Activated T-helper 17 cell treated with anti-CD3 and anti-CD28 coated beads, Interleukin-2, amount 50 U/mL, for 72 hours (primary cell): Measurements from ENCODE around the gene GSC. TPM values are rescaled to one million over a fixed set of nuclear protein-coding genes. Genes with fewer than 3 reads are reported as not detected.
"Not testable (repeated sequence)": the region's sequence is repeated elsewhere in the genome, so short reads cannot be mapped to it uniquely, and the experiment has no call there.

Source experiments
- ATAC-seq: fragments of 150-1000 bp; cut with Tn5 transposase; replicated peaks from 2 replicates; pipeline ENCODE4 v1.10.0; 2021; ENCODE audit warnings: mild to moderate bottlenecking, moderate library complexity
- H3K27ac Mint-ChIP-seq: one replicate; pipeline ENCODE4 v1.8.0; 2022; ENCODE audit warnings: mixed read lengths
- H3K27me3 Mint-ChIP-seq: one replicate; pipeline ENCODE4 v1.8.0; 2022; ENCODE audit warnings: mixed read lengths
- H3K36me3 Mint-ChIP-seq: one replicate; pipeline ENCODE4 v1.8.0; 2022; ENCODE audit warnings: low read depth, mild to moderate bottlenecking, mixed read lengths
- H3K4me1 Mint-ChIP-seq: one replicate; pipeline ENCODE4 v1.8.0; 2022; ENCODE audit warnings: mixed read lengths
- H3K4me3 Mint-ChIP-seq: one replicate; pipeline ENCODE4 v1.8.0; 2022; ENCODE audit warnings: mild to moderate bottlenecking, mixed read lengths
- H3K9me3 Mint-ChIP-seq: one replicate; pipeline ENCODE4 v1.8.0; 2022; ENCODE audit warnings: mixed read lengths
- total RNA-seq, 2 donors: library from RNA; stranded (reverse); gene quantifications; one replicate each; pipeline ENCODE4 v1.2.3, GENCODE V29; 2022

GSC gene
- total RNA-seq, 2 donors from 2014 or later: not detected

DNA sequence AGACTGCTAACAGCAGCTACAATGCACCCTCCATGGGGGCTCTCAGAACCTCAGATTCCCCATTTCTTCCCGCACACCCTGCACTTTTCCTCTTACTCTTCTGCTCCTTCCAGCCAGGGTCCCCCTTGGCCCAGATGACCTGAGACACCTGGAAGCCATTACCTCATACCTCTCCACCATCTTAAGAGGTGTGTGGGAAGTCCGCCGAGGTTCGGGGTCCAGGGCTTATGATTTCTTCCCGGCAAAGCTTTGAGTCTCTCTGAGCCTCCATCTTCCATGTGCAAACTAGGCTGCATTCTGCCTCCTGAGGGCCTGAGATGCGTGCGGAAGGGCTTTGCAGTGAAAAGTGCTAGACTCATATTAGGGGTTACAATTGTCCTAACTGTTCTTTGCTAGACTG lies 5.3 kb downstream of the GSC start:
- no peaks in the 10 kb centered on the region for H3K36me3 Mint-ChIP-seq
- no peak overlapping the region for H3K27ac Mint-ChIP-seq
- ATAC-seq: no peak
- peaks cover 57% of the 10 kb centered on the region for H3K27me3 Mint-ChIP-seq
- H3K4me3 Mint-ChIP-seq: no peak overlapping the region
- peaks cover 14% of the 10 kb centered on the region for H3K4me1 Mint-ChIP-seq
- H3K9me3 Mint-ChIP-seq: no peaks in the 10 kb centered on the region

DNA sequence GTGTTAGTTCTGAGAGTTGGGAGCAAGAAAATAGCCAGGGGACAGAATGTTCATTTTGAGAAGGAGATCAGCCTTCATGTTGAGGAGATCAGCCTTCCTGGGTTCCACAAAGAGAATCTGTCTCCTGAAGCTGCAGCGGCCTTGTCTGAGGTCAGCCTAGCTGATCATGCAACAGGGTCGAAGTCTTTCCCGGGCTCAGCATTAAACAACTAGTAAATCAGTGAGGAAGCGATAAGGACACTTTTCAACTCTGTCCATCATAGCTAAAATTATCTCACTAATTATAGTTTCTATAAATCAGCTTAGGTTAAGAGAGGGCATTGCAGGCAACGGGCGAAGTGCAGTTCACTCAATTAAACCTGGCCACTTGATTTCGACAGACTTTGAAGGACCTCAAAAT lies 7.5 kb downstream of the GSC start:
- H3K4me1 Mint-ChIP-seq: no peaks in the 10 kb centered on the region
- H3K36me3 Mint-ChIP-seq: no peaks in the 10 kb centered on the region
- H3K9me3 Mint-ChIP-seq: no peaks in the 10 kb centered on the region
- no peak for ATAC-seq
- H3K27ac Mint-ChIP-seq: no peak overlapping the region
- peaks cover 42% of the 10 kb centered on the region for H3K27me3 Mint-ChIP-seq
- H3K4me3 Mint-ChIP-seq: no peak overlapping the region

DNA sequence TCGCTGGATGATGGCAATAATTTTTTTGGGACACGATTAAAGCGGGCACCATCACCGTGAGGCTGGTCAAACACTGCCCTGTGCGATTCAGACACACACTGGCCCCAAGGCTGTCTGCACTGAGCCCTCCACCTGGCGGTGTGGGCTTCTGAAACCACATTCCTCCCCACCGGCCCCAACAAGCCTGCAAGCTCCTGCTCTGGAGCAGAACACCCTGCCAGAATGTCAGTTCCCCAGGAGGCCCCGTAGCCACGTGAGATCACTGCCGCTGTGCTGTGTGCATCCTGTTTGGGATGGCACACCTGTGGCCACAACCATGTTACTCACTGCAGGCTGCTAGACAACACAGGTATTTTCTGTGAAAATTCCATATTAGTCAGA lies 7.9 kb downstream of the GSC start:
- H3K4me1 Mint-ChIP-seq: no peaks in the 10 kb centered on the region
- no peak overlapping the region for H3K4me3 Mint-ChIP-seq
- no peak overlapping the region for H3K27ac Mint-ChIP-seq
- ATAC-seq: no peak
- H3K36me3 Mint-ChIP-seq: no peaks in the 10 kb centered on the region
- H3K27me3 Mint-ChIP-seq: peaks cover 38% of the 10 kb centered on the region
- H3K9me3 Mint-ChIP-seq: no peaks in the 10 kb centered on the region

DNA sequence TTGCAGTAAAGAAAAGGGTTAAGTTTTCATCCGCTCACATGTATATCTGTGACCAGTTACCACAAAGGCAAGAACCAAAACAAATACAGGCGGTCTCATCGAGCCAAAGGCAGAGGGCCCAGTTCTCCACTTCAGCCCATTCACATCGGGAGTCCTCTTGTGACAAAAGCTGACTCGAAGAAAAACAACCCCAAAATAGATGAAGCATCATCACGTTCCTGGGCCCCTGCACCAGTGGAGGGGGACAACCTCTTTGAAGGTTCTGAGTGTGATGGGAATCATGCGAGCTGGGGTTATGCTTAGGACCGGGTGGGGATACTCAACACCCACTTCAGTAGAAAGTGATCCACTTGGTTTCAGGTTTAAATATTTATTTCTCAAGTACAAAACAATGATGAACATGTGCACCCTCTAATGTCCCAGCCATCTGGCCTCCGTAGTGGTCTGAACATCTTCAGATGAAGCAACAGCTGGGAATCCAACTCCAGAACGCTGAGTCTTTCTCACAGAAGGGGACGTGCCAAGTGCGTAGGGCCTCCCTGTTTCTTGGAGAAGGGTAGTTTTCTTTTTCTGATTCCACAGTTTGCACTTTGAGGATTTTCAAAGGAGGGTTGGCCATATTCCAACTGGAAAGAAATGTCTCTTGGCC lies 8.4 kb downstream of the GSC start:
- H3K4me1 Mint-ChIP-seq: no peaks in the 10 kb centered on the region
- ATAC-seq: no peak
- H3K36me3 Mint-ChIP-seq: no peaks in the 10 kb centered on the region
- H3K27ac Mint-ChIP-seq: no peak overlapping the region
- H3K4me3 Mint-ChIP-seq: no peak overlapping the region
- H3K9me3 Mint-ChIP-seq: no peaks in the 10 kb centered on the region
- peaks cover 35% of the 10 kb centered on the region for H3K27me3 Mint-ChIP-seq

DNA sequence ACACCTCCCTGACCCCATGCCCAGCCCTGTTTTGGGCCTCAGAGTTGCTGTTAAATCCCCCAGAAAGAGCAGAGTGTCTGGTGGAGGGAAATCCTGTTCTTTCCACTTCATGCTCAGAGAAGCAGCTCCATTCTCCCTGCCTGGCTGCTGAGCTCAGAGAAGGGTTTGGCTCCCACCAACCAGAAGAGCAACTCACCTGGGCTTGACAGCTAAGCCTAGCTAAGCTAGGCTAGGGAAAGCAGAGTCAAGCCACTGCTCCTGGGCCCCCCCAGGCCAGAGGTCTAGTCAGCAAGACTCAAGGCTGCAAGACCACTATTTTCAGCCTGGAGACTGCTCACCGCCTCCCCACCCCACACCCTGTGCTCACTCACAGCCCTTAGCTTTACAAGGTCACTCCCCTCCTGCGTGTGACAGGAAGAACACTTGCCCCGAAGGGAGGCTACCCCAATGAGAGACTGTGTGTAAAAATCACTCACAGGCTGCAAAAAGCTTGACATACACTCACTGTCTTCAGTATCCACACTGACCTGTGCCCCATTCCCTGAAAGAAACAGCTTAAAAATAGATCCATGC lies 13.5 kb downstream of the GSC start:
- H3K4me3 Mint-ChIP-seq: no peak overlapping the region
- no peak overlapping the region for H3K27ac Mint-ChIP-seq

DNA sequence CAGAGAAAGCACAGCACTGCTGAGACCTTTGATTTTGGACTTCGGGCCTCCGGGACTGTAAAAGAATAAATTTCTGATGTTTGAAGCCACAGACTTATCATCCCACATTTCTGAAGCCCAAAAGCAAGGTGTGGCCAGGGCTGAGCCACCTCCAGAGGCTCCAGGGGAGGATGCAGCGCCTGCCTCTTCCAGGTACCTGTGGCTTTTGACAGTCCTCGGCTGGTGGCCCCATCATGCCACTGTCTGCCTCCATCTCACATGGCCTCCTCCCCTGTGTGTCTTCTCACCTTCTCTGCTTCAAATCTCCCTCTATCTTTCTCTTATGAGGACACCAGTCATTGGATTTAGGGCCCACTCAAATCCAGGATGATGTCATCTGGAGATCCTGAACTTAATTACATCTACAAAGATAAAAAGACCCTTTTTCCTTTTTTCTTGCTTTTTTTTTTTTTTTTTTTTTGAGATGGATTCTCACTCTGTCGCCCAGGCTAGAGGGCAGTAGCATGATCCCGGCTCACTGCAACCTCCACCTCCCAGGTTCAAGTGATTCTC lies 15.4 kb downstream of the GSC start:
- Mint-ChIP-seq H3K9me3 (no peaks in the 10 kb centered on the region), H3K27ac (no peak overlapping the region), H3K36me3 (no peaks in the 10 kb centered on the region), H3K27me3 (no peaks in the 10 kb centered on the region), H3K4me1 (no peaks in the 10 kb centered on the region), H3K4me3 (no peak overlapping the region)
- no peak for ATAC-seq

More for the DNA sequence above, 13.5 kb downstream of the GSC start:
- Mint-ChIP-seq H3K36me3 (no peaks in the 10 kb centered on the region), H3K9me3 (no peaks in the 10 kb centered on the region), H3K27me3 (peaks cover 6% of the 10 kb centered on the region), H3K4me1 (no peaks in the 10 kb centered on the region)
- no peak for ATAC-seq

DNA sequence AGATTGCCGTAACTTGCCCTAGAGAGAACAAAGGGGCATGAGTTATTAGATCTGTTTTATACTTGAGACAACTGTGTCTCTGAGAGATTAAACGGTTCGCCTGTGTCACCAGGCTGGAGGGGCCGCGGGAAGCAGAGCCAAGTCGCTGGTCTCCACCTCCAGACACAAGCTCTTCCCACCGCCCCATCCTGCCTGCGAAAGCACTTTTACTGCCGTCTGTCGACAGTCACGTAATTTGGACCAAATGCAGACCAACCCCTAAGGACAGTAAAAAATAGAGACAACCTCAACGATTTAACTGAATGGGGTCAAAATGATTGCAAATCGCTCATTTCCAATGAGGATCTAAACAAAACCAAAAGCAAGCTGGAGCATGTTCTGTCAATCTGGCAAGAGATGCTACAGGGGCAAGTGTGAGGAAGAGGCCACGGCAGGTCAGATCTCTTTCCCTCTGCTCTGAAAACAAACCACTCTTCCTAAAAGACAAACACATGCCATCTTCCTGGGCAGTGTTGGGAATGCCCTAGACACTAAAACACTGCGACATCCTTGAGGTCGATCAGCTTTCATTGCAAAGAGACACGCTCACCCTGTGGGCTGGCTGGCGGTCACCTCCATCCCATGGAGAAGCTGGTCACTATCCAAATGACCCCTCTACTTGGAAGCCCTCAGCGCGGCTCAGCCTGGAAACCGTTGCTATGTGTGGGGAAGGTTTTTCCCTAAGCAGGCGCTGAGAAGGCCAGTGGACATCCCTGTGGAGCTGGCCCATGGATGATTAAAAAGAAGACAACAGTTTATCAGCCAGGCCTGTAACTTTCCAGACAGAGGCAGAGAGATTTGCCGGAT lies 17.1 kb downstream of the GSC start:
- no peaks in the 10 kb centered on the region for H3K9me3 Mint-ChIP-seq
- no peaks in the 10 kb centered on the region for H3K4me1 Mint-ChIP-seq
- H3K4me3 Mint-ChIP-seq: no peak overlapping the region
- H3K27ac Mint-ChIP-seq: no peak overlapping the region
- no peaks in the 10 kb centered on the region for H3K27me3 Mint-ChIP-seq
- no peak for ATAC-seq
- no peaks in the 10 kb centered on the region for H3K36me3 Mint-ChIP-seq

DNA sequence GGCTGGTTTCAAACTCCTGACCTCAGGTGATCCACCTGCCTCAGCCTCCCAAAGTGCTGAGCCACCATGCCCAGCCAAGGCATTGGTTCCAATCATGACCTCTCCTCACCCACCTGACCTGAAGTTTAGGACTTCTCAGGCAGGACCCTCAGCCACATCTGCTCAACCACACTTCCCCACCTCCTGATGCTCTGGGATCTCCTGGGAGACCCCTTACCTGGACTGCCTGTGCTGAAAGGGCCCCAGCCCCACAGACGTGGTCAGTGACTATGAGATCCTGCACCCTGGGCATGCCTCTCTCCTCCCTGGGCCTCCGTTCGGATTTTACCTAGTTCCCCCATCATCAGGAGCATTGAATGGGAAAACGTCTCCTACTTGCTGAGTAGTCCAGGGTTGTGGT lies 18.0 kb downstream of the GSC start:
- no peak overlapping the region for H3K4me3 Mint-ChIP-seq
- H3K36me3 Mint-ChIP-seq: no peaks in the 10 kb centered on the region
- peaks cover under 1% of the 10 kb centered on the region for H3K27me3 Mint-ChIP-seq
- no peaks in the 10 kb centered on the region for H3K9me3 Mint-ChIP-seq
- no peaks in the 10 kb centered on the region for H3K4me1 Mint-ChIP-seq
- no peak for ATAC-seq
- no peak overlapping the region for H3K27ac Mint-ChIP-seq

DNA sequence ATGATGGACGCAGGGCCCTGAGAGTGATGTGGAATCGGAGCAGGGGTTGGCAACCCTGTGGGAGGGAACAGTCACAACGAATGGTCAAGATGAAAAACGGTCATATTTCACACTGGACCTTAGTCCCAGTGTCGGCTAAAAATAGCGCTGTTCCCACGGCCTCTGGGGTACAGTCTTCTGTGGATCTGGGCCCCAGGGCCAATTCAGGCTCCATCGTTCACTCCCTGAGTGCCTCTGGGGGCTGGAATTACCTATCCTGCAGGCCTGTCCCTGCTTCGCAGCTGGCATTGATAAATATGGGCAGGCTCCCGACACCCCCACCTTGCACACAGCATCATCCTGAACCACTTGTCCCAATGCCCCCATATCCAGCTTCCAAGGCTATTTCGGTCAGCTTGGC lies 18.6 kb downstream of the GSC start:
- H3K27ac Mint-ChIP-seq: no peak overlapping the region
- H3K9me3 Mint-ChIP-seq: no peaks in the 10 kb centered on the region
- H3K36me3 Mint-ChIP-seq: no peaks in the 10 kb centered on the region
- H3K4me1 Mint-ChIP-seq: no peaks in the 10 kb centered on the region
- ATAC-seq: no peak
- no peak overlapping the region for H3K4me3 Mint-ChIP-seq
- peaks cover 4% of the 10 kb centered on the region for H3K27me3 Mint-ChIP-seq

DNA sequence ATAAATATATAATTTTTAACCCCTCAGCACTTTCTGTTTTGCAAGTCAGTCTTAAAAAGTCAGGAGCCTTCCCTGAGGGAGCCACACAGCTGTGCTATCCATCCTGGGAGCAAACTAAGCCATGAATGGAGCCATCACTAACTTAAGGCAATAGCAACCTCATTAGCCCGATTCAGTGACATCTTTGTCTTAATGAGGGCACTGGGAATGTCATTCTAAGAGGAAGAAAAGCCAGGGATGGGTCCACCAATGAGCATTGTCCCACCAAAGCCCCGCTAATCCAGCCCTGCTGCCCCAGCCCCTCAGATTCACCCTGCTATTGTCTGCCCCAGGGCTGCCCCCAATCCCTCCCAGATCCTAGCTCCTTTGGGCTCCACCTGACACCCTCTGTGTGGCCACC lies 19.5 kb downstream of the GSC start:
- Mint-ChIP-seq H3K4me1 (no peaks in the 10 kb centered on the region), H3K4me3 (no peak overlapping the region), H3K9me3 (no peaks in the 10 kb centered on the region), H3K36me3 (no peaks in the 10 kb centered on the region), H3K27me3 (peaks cover 4% of the 10 kb centered on the region), H3K27ac (no peak overlapping the region)
- ATAC-seq: no peak

DNA sequence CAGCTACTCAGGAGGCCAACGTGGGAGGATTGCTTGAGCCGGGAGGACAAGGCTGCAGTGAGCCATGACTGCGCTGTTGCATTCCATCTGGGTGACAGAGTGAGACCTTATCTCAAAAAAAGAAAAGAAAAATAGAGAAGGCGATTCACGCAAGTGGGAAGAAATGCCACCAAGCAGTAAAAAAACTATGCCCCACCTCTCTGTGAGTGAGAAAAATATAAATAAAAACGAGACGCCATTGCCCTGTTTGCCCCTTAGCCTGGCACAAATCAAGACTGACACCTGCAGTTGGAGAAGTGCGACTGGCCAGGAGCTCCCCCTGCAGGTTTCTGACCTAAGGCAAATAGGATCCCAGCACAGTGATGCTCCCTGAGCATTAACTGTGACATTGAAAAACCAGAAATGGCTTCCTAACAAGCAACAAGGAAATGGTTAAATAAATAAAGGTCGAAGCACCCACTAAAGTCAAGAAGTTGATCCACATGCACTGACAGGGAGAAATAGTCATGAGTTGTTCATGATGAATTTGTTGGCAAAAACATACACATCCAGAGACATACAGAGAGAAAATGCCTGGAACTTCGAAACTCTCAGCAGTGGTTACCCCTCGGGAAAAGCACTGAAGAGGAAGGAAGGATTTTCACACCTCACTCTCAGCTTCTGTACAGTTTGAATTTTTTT lies 21.1 kb downstream of the GSC start:
- peak; percentile 64 for ATAC-seq
- H3K4me3 Mint-ChIP-seq: no peak overlapping the region
- H3K27ac Mint-ChIP-seq: no peak overlapping the region
- H3K36me3 Mint-ChIP-seq: no peaks in the 10 kb centered on the region
- no peaks in the 10 kb centered on the region for H3K9me3 Mint-ChIP-seq
- peaks cover 5% of the 10 kb centered on the region for H3K27me3 Mint-ChIP-seq
- no peaks in the 10 kb centered on the region for H3K4me1 Mint-ChIP-seq

DNA sequence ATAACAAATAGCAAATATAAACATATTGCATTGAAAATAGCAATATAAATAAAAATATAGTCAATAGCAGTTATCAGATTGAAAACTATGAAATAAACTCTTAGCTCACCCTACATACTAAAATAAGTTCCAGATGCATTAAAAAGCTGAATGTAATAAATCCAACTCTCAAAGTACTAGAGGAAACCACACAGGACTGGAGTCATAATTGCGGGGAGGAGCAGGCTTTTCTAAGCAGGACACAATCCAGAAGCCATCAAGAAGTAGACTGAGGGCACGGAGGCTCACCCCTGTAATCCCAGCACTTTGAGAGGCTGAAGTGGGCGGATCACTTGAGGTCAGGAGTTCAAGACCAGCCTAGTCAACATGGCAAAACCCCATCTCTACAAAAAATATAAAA lies 22.2 kb downstream of the GSC start:
- Mint-ChIP-seq H3K4me1 (no peaks in the 10 kb centered on the region), H3K27me3 (peaks cover 11% of the 10 kb centered on the region), H3K9me3 (no peaks in the 10 kb centered on the region), H3K4me3 (no peak overlapping the region), H3K36me3 (no peaks in the 10 kb centered on the region), H3K27ac (no peak overlapping the region)
- no peak for ATAC-seq

DNA sequence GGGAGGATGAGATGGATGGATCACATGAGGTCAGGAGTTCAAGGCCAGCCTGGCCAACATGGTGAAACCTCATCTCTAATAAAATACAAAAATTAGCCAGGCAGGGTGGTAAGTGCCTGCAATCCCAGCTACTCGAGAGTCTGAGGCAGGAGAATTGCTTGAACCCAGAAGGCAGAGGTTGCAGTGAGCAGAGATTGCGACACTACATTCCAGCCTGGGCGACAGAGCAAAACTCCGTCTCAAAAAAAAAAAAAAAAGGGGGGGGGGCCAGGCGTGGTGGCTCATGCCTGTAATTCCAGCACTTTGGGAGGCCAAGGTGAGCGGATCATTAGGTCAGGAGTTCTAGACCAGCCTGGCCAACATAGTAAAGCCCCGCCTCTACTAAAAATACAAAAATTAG lies 22.8 kb downstream of the GSC start:
- not testable (repeated sequence) for H3K27ac Mint-ChIP-seq, H3K9me3 Mint-ChIP-seq, H3K4me1 Mint-ChIP-seq, ATAC-seq, H3K4me3 Mint-ChIP-seq, H3K36me3 Mint-ChIP-seq
- peaks cover 12% of the 10 kb centered on the region for H3K27me3 Mint-ChIP-seq

DNA sequence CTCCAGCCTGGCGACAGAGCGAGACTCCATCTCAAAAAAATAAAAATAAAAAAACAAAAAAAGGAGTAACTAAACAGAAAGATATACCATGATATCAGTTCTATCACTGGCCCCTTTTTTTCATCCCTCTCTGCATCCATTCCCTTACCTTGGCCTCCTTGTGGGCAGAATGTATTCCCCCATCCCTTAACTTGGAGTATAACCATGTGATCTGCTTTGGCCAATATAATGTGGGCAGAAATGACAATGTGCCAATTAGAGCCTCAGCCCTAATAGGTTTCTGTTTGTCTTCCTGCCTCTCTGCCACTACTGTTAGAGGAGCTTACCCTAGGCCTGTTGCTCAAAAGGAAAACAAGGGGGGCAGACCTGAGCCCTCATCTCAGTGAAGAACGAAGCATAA lies 23.8 kb downstream of the GSC start:
- Mint-ChIP-seq H3K9me3 (no peaks in the 10 kb centered on the region), H3K36me3 (no peaks in the 10 kb centered on the region), H3K27ac (no peak overlapping the region), H3K4me3 (no peak overlapping the region), H3K27me3 (peaks cover 17% of the 10 kb centered on the region), H3K4me1 (no peaks in the 10 kb centered on the region)
- ATAC-seq: no peak
